ENCODE measurements around the gene NELFA.

DNA sequence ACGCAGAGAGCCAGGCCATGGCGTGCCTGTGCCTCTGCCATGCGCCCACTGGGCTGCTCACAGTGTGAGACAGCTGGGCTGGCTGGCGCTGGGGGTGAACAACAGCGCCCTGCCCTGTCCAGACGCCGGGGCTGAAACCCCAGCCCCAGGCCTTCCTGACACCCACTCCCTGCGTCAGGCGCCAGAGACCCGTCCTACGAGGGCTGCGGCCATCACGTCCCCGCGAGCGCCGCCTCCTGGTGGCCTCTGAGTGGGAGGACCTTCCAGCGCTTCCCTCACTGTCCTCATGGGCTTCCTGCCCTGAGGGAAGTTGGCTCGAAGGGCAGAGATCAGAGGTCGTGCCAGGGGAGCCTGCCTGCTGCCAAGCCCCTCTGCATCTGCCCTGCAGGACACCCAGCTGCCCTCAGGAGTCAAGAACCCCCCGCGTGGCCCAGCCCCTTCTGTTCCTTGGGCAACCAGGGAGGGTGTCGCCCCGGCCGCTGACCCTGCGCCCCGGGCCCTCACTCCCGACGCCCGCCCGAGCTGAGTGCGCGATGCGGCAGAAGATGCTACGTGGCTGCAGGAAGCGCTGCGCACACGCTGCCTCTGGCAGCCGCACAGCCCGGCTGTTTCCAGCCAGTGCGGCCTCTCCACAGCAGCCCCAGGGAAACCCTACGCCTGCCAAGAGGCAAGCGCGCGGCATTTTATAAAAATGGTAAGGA is 16.2 kb downstream of the NELFA start:
- TF ChIP-seq CTCF (IDR thresholded peaks at IDR 0.05) (no peak), POLR2A (IDR thresholded peaks at IDR 0.05) (no peak)

Measured in heart left ventricle (tissue), 13 donors.